Measurements from ENCODE around the gene FABP7.

The FABP7 gene

DNA sequence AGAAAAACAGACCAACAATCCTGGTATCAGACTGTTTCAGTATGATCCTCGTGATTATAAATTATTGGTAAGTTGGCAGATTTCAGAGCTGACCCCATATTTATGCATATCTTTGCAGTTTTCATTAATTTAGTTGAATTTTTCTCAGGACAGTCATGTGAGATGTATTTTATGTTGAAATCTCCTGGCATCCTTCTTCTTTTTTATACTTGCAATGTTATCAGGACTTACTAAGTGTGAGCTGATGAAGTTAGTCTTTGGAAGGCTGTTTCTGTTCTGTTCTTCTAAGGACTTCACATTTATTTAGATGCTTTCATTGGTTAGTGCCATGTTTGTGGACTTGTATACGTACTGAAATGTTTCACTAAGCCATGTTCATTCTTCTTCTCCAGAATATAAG lies 26.8 kb downstream of the FABP7 start:
- TF ChIP-seq GLIS3 (CRISPR knock-in tag; IDR thresholded peaks at IDR 0.05), result no peak
- no peak for TF ChIP-seq ZNF70 (CRISPR knock-in tag; IDR thresholded peaks at IDR 0.05)
- TF ChIP-seq ZFP30 (CRISPR knock-in tag; IDR thresholded peaks at IDR 0.05), result no peak
- no peak for TF ChIP-seq ZNF8 (CRISPR knock-in tag; IDR thresholded peaks at IDR 0.05)
- TF ChIP-seq RARB (CRISPR knock-in tag; IDR thresholded peaks at IDR 0.05), result no peak
- TF ChIP-seq BACH2 (CRISPR knock-in tag; IDR thresholded peaks at IDR 0.05; ENCODE audit: borderline replicate concordance), result no peak
- TF ChIP-seq ARNTL (CRISPR knock-in tag; IDR thresholded peaks at IDR 0.05; ENCODE audit: borderline replicate concordance, low read depth), result no peak
- TF ChIP-seq, protein P1, sequence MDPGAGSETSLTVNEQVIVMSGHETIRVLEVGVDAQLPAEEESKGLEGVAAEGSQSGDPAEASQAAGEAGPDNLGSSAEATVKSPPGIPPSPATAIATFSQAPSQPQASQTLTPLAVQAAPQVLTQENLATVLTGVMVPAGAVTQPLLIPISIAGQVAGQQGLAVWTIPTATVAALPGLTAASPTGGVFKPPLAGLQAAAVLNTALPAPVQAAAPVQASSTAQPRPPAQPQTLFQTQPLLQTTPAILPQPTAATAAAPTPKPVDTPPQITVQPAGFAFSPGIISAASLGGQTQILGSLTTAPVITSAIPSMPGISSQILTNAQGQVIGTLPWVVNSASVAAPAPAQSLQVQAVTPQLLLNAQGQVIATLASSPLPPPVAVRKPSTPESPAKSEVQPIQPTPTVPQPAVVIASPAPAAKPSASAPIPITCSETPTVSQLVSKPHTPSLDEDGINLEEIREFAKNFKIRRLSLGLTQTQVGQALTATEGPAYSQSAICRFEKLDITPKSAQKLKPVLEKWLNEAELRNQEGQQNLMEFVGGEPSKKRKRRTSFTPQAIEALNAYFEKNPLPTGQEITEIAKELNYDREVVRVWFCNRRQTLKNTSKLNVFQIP (CRISPR knock-in tag; IDR thresholded peaks at IDR 0.05; ENCODE audit: borderline replicate concordance, low read depth), result no peak
- TF ChIP-seq PPARA (CRISPR knock-in tag; IDR thresholded peaks at IDR 0.05; ENCODE audit: borderline replicate concordance), result no peak
- TF ChIP-seq OSR1 (CRISPR knock-in tag; IDR thresholded peaks at IDR 0.05), result no peak
- TF ChIP-seq, protein P2, sequence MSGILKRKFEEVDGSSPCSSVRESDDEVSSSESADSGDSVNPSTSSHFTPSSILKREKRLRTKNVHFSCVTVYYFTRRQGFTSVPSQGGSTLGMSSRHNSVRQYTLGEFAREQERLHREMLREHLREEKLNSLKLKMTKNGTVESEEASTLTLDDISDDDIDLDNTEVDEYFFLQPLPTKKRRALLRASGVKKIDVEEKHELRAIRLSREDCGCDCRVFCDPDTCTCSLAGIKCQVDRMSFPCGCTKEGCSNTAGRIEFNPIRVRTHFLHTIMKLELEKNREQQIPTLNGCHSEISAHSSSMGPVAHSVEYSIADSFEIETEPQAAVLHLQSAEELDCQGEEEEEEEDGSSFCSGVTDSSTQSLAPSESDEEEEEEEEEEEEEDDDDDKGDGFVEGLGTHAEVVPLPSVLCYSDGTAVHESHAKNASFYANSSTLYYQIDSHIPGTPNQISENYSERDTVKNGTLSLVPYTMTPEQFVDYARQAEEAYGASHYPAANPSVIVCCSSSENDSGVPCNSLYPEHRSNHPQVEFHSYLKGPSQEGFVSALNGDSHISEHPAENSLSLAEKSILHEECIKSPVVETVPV (CRISPR knock-in tag; IDR thresholded peaks at IDR 0.05), result no peak
- TF ChIP-seq, protein P3, sequence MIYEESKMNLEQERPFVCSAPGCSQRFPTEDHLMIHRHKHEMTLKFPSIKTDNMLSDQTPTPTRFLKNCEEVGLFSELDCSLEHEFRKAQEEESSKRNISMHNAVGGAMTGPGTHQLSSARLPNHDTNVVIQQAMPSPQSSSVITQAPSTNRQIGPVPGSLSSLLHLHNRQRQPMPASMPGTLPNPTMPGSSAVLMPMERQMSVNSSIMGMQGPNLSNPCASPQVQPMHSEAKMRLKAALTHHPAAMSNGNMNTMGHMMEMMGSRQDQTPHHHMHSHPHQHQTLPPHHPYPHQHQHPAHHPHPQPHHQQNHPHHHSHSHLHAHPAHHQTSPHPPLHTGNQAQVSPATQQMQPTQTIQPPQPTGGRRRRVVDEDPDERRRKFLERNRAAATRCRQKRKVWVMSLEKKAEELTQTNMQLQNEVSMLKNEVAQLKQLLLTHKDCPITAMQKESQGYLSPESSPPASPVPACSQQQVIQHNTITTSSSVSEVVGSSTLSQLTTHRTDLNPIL (CRISPR knock-in tag; IDR thresholded peaks at IDR 0.05; ENCODE audit: low read depth), result no peak
- no peak for TF ChIP-seq ZC3H10 (CRISPR knock-in tag; IDR thresholded peaks at IDR 0.05)
- no peak for ATAC-seq

DNA sequence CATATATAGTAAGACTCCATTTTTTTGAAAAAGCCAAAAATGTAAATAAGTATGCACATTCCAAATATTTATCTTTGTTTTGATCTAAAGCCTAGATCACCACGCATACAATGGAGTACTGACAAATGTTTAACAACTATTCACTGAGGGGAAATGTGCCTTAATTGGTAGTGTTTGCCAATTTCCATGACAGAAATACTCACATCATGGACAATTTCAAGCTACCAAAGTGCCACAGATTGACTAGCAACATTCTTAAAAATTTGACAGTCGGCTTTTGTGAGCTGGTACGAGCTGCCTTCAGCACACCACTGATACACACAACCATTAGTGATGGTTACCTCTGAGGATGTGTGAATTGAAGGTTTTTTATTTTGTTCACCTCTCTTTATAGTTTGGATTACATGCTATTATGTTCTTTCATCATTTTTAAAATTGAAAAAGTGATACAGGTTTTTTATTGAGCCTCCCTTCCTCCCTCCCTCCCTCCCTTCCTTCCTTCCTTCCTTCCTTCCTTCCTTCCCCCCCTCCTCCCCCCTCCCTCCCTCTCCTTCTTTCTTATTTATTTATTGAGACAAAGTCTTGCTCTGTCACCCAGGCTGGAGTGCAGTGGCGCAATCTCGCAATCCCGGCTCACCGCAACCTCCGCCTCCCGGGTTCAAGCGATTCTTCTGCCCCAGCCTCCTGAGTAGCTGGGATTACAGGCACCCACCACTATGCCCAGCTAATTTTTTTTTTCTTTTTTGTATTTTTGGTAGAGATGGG lies 28.8 kb downstream of the FABP7 start:
- ATAC-seq, result no peak
- no peak for TF ChIP-seq ZNF70 (CRISPR knock-in tag; IDR thresholded peaks at IDR 0.05)
- TF ChIP-seq, protein P4, sequence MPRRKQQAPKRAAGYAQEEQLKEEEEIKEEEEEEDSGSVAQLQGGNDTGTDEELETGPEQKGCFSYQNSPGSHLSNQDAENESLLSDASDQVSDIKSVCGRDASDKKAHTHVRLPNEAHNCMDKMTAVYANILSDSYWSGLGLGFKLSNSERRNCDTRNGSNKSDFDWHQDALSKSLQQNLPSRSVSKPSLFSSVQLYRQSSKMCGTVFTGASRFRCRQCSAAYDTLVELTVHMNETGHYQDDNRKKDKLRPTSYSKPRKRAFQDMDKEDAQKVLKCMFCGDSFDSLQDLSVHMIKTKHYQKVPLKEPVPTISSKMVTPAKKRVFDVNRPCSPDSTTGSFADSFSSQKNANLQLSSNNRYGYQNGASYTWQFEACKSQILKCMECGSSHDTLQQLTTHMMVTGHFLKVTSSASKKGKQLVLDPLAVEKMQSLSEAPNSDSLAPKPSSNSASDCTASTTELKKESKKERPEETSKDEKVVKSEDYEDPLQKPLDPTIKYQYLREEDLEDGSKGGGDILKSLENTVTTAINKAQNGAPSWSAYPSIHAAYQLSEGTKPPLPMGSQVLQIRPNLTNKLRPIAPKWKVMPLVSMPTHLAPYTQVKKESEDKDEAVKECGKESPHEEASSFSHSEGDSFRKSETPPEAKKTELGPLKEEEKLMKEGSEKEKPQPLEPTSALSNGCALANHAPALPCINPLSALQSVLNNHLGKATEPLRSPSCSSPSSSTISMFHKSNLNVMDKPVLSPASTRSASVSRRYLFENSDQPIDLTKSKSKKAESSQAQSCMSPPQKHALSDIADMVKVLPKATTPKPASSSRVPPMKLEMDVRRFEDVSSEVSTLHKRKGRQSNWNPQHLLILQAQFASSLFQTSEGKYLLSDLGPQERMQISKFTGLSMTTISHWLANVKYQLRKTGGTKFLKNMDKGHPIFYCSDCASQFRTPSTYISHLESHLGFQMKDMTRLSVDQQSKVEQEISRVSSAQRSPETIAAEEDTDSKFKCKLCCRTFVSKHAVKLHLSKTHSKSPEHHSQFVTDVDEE (CRISPR knock-in tag; IDR thresholded peaks at IDR 0.05), result no peak
- TF ChIP-seq BACH2 (CRISPR knock-in tag; IDR thresholded peaks at IDR 0.05; ENCODE audit: borderline replicate concordance), result no peak
- TF ChIP-seq, protein P5, sequence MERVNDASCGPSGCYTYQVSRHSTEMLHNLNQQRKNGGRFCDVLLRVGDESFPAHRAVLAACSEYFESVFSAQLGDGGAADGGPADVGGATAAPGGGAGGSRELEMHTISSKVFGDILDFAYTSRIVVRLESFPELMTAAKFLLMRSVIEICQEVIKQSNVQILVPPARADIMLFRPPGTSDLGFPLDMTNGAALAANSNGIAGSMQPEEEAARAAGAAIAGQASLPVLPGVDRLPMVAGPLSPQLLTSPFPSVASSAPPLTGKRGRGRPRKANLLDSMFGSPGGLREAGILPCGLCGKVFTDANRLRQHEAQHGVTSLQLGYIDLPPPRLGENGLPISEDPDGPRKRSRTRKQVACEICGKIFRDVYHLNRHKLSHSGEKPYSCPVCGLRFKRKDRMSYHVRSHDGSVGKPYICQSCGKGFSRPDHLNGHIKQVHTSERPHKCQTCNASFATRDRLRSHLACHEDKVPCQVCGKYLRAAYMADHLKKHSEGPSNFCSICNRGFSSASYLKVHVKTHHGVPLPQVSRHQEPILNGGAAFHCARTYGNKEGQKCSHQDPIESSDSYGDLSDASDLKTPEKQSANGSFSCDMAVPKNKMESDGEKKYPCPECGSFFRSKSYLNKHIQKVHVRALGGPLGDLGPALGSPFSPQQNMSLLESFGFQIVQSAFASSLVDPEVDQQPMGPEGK (CRISPR knock-in tag; IDR thresholded peaks at IDR 0.05; ENCODE audit: borderline replicate concordance), result no peak
- TF ChIP-seq RARB (CRISPR knock-in tag; IDR thresholded peaks at IDR 0.05), result no peak
- no peak for TF ChIP-seq ARNTL (CRISPR knock-in tag; IDR thresholded peaks at IDR 0.05; ENCODE audit: borderline replicate concordance, low read depth)
- TF ChIP-seq TCF4 (CRISPR knock-in tag; IDR thresholded peaks at IDR 0.05; ENCODE audit: borderline replicate concordance), result no peak
- no peak for TF ChIP-seq ZNF565 (CRISPR knock-in tag; conservative IDR thresholded peaks at IDR 0.05; ENCODE audit: low read depth)
- TF ChIP-seq ZNF8 (CRISPR knock-in tag; IDR thresholded peaks at IDR 0.05), result no peak
- TF ChIP-seq, protein P1 (CRISPR knock-in tag; IDR thresholded peaks at IDR 0.05; ENCODE audit: borderline replicate concordance, low read depth), result no peak
